Measurements from ENCODE around the gene TBC1D26.
"Not testable (repeated sequence)": the region's sequence is repeated elsewhere in the genome, so short reads cannot be mapped to it uniquely, and the experiment has no call there.

TBC1D26 gene

GRCh38 chr17:15742921-15743320 lies 10.8 kb downstream of the TBC1D26 start:
- no peak for DNase-seq (ENCODE audit: low read depth in 2 of 2, low spot score in 1 of 2)

DNA sequence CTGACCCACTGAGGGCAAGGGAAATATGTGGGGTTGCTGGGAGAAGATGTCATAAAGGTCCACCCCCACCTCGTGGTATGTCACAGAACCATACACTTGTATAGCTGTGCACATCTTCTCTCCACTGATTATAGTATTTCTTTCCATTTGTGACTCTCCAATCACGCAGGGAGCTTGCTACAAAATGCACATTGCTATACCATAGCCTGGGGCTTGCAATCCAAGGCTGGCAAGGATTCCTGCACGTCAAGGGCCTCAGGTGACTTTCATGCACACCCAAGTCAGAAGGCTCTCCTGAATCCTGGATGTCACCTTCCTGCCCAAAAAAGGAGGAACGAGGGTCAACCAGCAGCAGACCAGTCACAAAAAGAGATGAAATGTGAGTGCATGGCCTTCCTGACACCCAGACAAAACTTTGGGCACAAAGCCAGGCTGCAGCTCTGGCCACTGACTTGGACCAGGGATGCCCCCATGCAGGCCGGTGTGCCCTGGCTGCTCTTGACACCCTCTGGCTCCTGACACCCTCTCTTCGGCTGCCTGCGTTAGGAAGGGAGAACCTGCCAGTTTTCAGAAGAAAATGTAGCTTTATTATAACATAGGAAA lies 12.1 kb downstream of the TBC1D26 start:
- no peak for DNase-seq (ENCODE audit: low read depth in 2 of 2, low spot score in 1 of 2)

GRCh38 chr17:15744885-15745284 lies 12.8 kb downstream of the TBC1D26 start:
- no peak for DNase-seq (ENCODE audit: low read depth in 2 of 2, low spot score in 1 of 2)

- not testable (repeated sequence) for DNase-seq (ENCODE audit: low read depth in 2 of 2, low spot score in 1 of 2)
Observed at GRCh38 chr17:15749403-15749802, 17.3 kb downstream of the TBC1D26 start.

GRCh38 chr17:15768865-15769533 lies 36.9 kb downstream of the TBC1D26 start:
- DNase-seq (ENCODE audit: low read depth in 2 of 2, low spot score in 1 of 2) = not testable (repeated sequence)

GRCh38 chr17:15770679-15771078 lies 38.6 kb downstream of the TBC1D26 start:
- DNase-seq (ENCODE audit: low read depth in 2 of 2, low spot score in 1 of 2) = not testable (repeated sequence)

DNA sequence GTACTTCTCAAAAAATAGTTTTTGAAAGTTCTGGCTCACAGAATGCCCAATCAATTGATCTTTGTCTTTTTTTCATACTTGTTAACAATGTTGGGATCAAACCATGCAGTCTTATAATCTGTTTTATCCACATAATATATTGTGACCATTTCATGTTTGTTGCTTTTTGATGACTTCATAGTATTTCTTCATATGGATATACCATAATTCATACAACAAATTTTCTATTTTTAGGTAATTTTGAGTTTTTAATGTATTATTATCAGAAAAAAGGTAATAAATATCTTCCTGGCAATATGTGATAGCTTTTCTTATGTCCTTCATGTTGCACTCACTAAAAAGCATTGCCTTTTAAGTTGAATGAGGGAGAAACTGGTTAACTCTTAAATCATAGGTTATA lies 44.8 kb downstream of the TBC1D26 start:
- no peak for DNase-seq (ENCODE audit: low read depth in 2 of 2, low spot score in 1 of 2)

GRCh38 chr17:15777297-15777696 lies 45.2 kb downstream of the TBC1D26 start:
- no peak for DNase-seq (ENCODE audit: low read depth in 2 of 2, low spot score in 1 of 2)

DNA sequence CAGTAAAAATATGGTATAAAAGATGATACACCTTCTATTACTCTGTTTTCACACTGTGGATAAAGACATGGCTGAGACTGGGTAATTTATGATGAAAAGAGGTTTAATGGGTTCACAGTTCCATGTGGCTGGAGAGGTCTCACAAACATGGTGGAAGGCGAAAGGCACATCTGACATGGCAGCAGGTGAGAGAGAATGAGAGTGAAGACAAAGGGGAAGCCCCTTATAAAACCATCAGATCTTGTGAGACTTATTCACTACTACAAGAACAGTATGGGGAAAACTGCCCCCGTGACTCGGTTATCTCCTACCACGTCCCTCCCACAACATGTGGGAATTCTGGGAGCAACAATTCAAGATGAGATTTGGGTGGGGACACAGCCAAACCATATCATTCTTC lies 45.6 kb downstream of the TBC1D26 start:
- DNase-seq (ENCODE audit: low read depth in 2 of 2, low spot score in 1 of 2) = no peak

- DNase-seq (ENCODE audit: low read depth in 2 of 2, low spot score in 1 of 2) = no peak
Observed at GRCh38 chr17:15779119-15779518, 47.0 kb downstream of the TBC1D26 start.

GRCh38 chr17:15780188-15780587 lies 48.1 kb downstream of the TBC1D26 start:
- DNase-seq (ENCODE audit: low read depth in 2 of 2, low spot score in 1 of 2) = no peak

- DNase-seq (ENCODE audit: low read depth in 2 of 2, low spot score in 1 of 2) = no peak
Observed at GRCh38 chr17:15782866-15783265, 50.8 kb downstream of the TBC1D26 start.

- no peak for DNase-seq (ENCODE audit: low read depth in 2 of 2, low spot score in 1 of 2)
Observed at GRCh38 chr17:15783461-15783860, 51.4 kb downstream of the TBC1D26 start.

DNA sequence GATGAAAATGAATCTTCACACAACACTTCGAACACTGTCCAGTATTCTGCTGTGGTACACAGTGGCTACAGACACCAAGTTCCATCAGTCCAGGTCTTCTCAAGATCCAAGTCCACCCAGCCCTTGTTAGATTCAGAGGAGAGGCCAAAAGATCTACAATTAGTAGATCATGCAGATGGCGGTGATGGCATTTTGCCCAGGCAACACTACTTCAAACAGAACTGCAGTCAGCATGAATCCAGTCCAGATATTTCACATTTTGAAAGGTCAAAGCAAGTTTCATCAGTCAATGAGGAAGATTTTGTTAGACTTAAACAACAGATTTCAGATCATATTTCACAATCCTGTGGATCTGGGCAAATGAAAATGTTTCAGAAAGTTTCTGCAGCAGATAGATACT lies 52.3 kb downstream of the TBC1D26 start:
- DNase-seq (ENCODE audit: low read depth in 2 of 2, low spot score in 1 of 2) = not testable (repeated sequence)

GRCh38 chr17:15787363-15788075 lies 55.4 kb downstream of the TBC1D26 start:
- not testable (repeated sequence) for DNase-seq (ENCODE audit: low read depth in 2 of 2, low spot score in 1 of 2)

GRCh38 chr17:15788365-15788764 lies 56.3 kb downstream of the TBC1D26 start:
- DNase-seq (ENCODE audit: low read depth in 2 of 2, low spot score in 1 of 2) = not testable (repeated sequence)

Measured in stimulated activated CD8-positive, alpha-beta memory T cell treated with anti-CD3 and anti-CD28 coated beads, Interleukin-4, amount 100 ng/mL, for 1 hour (primary cell).